HG02642 (cell line): Measurements from ENCODE around the gene TAL1.
"Not testable (repeated sequence)": the region's sequence is repeated elsewhere in the genome, so short reads cannot be mapped to it uniquely, and the experiment has no call there.

Source experiments
- ATAC-seq: cut with Tn5 transposase; IDR thresholded peaks from one replicate; pipeline ENCODE4 v1.9.1; 2021; ENCODE audit warnings: mild to moderate bottlenecking; ENCODE audit not compliant: unreplicated experiment, poor library complexity

The TAL1 gene

GRCh38 chr1:47213230-47213963 lies 18.6 kb downstream of the TAL1 start:
- ATAC-seq = no peak

- ATAC-seq = no peak
These were observed 19.3 kb downstream of the TAL1 start for GRCh38 chr1:47212636-47213229.

GRCh38 chr1:47211796-47212269 lies 20.2 kb downstream of the TAL1 start:
- ATAC-seq = no peak

- no peak for ATAC-seq
These were observed 21.4 kb downstream of the TAL1 start for GRCh38 chr1:47210666-47211065.

DNA sequence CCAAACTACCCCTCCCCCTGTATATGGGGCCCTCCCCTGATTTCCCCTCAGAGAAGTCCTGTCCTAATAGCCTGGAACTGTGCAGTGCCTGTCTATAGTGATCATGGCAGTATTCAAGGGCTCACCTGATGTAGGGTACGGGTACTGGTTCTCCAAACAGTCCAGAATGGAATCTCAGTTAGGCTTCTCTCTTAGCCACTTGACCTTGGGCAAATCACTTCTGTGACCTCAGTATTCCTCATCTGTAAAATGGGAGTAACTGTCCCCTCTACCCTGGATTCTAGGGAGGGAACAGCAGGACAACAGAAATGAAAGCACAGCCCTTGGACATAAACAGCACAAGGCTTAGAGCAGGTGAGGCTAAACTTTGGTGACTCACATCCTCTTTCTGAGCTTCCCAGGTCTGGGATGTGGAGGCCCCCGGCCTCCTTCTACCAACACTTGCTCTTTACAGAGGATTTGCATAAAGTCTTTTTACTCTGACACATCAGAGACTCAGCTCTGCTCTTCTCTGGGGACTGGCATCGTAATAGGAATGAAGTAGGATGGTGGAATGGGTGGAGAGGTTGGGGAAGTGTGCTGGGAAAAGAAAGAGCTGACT lies 22.2 kb downstream of the TAL1 start:
- ATAC-seq = no peak

GRCh38 chr1:47209091-47209490 lies 22.9 kb downstream of the TAL1 start:
- ATAC-seq = no peak

GRCh38 chr1:47208374-47208850 lies 23.6 kb downstream of the TAL1 start:
- no peak for ATAC-seq

DNA sequence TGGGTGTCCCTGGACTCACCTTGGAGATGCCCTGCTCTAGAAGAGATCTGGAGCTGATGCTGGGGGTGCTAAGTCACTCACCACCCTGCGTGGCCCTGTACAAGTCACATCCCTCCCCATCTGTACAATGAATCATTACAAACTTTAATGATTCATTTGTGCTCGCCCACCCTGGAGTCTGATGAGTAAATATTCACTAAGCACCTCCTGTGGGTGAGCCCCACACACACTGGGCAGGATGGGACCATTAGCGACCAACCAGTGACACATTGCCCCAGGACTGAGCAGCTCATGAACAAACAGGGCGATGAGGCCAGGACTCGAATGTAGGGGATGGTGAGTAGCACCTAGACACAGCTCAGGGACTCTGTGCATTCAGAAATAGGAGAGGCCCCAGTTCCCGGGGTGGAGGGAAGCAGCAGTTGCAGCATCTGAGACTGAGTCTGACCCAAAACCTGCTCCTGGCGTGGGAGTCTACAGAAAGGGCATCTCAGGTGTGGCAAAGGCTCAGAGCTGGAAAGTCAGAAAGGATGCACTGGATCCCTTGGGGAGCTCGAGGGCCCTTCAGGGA lies 24.1 kb downstream of the TAL1 start:
- no peak for ATAC-seq

DNA sequence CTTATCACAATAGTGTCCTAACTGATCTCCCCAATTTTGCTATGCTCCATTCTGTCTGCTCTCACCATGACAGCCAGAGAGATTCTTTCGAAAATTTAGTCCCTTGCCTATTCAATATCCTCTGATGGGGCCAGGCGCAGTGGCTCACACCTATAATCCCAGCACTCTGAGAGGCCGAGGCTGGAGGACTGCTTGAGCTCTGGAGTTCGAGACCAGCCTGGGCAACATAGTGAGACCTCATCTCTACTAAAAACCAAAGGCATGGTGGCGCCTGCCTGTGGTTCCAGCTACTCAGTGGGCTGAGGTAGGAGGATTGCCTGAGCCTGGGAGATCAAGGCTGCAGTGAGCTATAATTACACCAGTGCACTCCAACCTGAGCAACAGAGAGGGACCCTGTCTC lies 26.1 kb downstream of the TAL1 start:
- no peak for ATAC-seq

GRCh38 chr1:47203504-47203903 lies 28.5 kb downstream of the TAL1 start:
- ATAC-seq = not testable (repeated sequence)

DNA sequence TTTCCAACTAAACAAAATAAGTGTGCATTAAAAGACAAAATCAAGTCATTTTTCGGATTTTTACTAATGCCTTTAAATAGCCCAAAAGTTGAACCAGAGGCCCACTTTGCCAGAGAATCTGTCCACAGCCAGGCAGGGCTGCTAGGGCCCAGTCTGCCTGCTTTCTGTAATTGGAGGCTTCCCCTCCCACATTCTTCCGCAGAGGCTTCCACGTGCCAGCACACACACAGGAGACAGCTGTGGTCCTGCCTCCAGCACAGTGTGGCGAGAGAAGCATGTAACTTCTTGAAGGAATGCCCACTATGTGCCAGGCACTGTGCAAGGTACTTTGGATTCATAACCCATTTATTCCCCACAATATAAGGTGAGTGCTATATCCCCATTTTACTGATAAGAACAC lies 30.8 kb downstream of the TAL1 start:
- ATAC-seq = no peak

DNA sequence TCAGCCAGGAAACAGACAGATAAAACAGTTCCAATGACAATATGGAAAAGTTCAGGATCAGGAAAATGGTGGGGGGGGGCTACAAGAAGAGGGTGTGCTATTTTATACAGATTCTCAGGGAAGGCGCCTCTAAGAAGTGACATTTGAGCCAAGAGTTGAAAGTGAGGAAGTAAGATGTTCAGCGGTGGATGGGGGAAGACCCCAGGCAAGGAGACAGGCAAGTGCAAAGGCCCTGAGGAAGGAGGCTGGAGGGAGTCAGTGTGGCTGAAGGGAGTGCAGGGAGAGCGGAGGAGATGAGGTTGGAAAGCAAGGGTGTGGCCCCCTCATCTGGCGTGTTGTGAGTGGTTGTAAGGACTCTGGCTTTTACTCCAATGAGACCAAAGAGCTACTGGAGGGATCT lies 33.8 kb downstream of the TAL1 start:
- ATAC-seq = no peak

DNA sequence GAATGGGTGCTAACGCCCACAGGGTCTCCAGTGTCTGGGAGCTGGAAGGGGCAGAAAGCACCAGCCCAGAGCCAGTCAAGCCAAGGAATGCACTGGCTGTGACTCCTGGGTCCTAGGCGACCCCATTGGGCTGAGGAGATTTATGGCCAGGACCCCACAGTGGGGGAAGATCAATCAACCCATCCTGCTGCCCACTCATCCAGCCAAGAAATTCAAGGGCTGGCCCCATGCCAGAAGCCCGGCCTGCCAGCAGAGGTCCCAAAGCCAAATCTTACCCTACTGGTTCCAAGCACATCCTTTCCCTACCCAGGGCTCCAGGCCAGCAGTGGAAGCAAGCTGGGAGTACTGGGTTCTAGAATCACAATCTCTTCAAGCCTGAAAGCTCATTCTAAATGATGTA lies 35.4 kb downstream of the TAL1 start:
- no peak for ATAC-seq

DNA sequence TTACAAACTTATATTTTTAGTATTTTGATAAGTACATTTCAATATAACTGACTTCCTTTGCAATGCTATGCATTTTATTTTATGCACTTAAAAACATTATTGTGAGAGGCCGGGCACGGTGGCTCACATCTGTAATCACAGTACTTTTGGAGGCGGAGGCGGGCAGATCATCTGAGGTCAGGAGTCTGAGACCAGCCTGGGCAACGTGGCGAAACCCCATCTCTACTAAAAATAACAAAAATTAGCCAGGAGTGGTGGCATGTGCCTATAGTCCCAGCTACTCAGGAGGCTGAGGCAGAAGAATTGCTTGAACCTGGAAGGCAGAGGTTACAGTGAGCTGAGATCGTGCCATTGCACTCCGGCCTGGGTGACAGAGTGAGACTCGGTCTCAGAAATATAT lies 36.0 kb downstream of the TAL1 start:
- not testable (repeated sequence) for ATAC-seq

GRCh38 chr1:47194311-47194710 lies 37.7 kb downstream of the TAL1 start:
- ATAC-seq = no peak

DNA sequence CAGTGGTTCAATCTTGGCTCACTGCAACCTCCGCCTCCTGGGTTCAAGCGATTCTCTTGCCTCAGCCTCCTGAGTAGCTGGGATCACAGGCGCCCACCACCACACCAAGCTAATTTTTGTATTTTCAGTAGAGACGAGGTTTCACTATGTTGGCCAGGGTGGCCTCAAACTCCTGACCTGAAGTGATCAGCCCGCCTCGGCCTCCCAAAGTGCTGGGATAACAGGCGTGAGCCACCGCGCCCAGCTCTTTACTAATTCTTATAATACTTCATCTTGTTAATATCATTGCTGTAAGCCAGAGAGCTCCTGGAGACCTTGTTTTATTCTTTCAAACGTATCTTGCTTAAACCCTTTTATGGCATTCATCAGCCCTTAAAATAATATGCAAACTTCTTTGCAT lies 38.5 kb downstream of the TAL1 start:
- not testable (repeated sequence) for ATAC-seq

GRCh38 chr1:47192458-47193384 lies 39.3 kb downstream of the TAL1 start:
- ATAC-seq = peak; percentile 69

- no peak for ATAC-seq
These were observed 40.0 kb downstream of the TAL1 start for GRCh38 chr1:47191940-47192457.

DNA sequence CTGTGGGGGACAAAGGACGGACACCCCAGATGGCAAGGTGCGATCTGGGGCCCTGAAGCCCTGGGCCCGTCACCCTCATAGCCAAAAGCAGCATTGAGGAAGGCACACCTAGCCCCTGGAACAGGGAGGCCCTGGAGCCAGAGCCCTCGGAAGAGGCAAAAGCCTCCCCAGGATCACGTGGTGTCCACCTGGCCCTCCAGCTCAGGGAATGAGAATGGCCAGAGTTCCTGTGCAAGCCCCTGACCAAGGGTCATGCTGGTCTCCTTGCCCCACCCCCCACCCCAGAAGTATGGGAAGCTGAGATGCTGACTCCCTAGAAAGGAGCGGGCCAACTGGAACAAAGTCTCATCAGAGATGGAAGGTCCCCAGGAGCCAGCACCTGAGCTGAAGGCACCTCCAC lies 41.2 kb downstream of the TAL1 start:
- no peak for ATAC-seq

- ATAC-seq = no peak
These were observed 41.5 kb downstream of the TAL1 start for GRCh38 chr1:47190509-47190855.
